Stimulated activated naive CD8-positive, alpha-beta T cell treated with anti-CD3 and anti-CD28 coated beads, Interleukin-15, Interleukin-2, amounts not matched to agents 100 U/mL and 50 U/mL, for 24 hours (primary cell): ENCODE results near the gene CACNB2.

Experiments
- ATAC-seq: fragments of 150-1000 bp; cut with Tn5 transposase; one replicate; pipeline ENCODE4 v1.10.0; 2021
- DNase-seq: peaks from one replicate; pipeline ENCODE4 v3.0.0; 2021

CACNB2 gene

GRCh38 chr10:18455086-18455884 is 315.1 kb downstream of the CACNB2 start:
- no peak for DNase-seq
- no peak for ATAC-seq

- DNase-seq (no peak), ATAC-seq (no peak)
These were observed 316.8 kb downstream of the CACNB2 start for GRCh38 chr10:18456984-18457383.

- DNase-seq, result no peak
- ATAC-seq, result no peak
These were observed 319.8 kb downstream of the CACNB2 start for GRCh38 chr10:18460032-18460431.

- no peak for ATAC-seq
- no peak for DNase-seq
These were observed 323.5 kb downstream of the CACNB2 start for GRCh38 chr10:18463673-18464211.

- ATAC-seq (no peak), DNase-seq (no peak)
These were observed 328.9 kb downstream of the CACNB2 start for GRCh38 chr10:18469125-18469524.

GRCh38 chr10:18472977-18473376 is 332.8 kb downstream of the CACNB2 start:
- ATAC-seq, result no peak
- no peak for DNase-seq

- DNase-seq, result no peak
- ATAC-seq, result no peak
These were observed 333.3 kb downstream of the CACNB2 start for GRCh38 chr10:18473424-18474117.

- ATAC-seq (no peak), DNase-seq (no peak)
These were observed 333.9 kb downstream of the CACNB2 start for GRCh38 chr10:18474118-18474455.

- ATAC-seq, result no peak
- no peak for DNase-seq
These were observed 335.9 kb downstream of the CACNB2 start for GRCh38 chr10:18476076-18476647.

GRCh38 chr10:18478354-18478753 is 338.1 kb downstream of the CACNB2 start:
- DNase-seq, result no peak
- no peak for ATAC-seq

GRCh38 chr10:18479502-18479901 is 339.3 kb downstream of the CACNB2 start:
- no peak for ATAC-seq
- no peak for DNase-seq

GRCh38 chr10:18483516-18484186 is 343.4 kb downstream of the CACNB2 start:
- ATAC-seq, result no peak
- DNase-seq, result no peak

- no peak for ATAC-seq
- DNase-seq, result no peak
These were observed 346.2 kb downstream of the CACNB2 start for GRCh38 chr10:18486438-18486837.

- ATAC-seq (no peak), DNase-seq (no peak)
These were observed 350.5 kb downstream of the CACNB2 start for GRCh38 chr10:18490755-18491154.

- ATAC-seq, result no peak
- DNase-seq, result no peak
These were observed 357.7 kb downstream of the CACNB2 start for GRCh38 chr10:18497806-18498369.

GRCh38 chr10:18498998-18499397 is 358.8 kb downstream of the CACNB2 start:
- DNase-seq (no peak), ATAC-seq (no peak)

- ATAC-seq (no peak), DNase-seq (no peak)
These were observed 360.4 kb downstream of the CACNB2 start for GRCh38 chr10:18500576-18500975.

- DNase-seq, result no peak
- no peak for ATAC-seq
These were observed 361.0 kb downstream of the CACNB2 start for GRCh38 chr10:18501198-18501597.

GRCh38 chr10:18501629-18502028 is 361.4 kb downstream of the CACNB2 start:
- no peak for ATAC-seq

GRCh38 chr10:18504161-18504560 is 363.9 kb downstream of the CACNB2 start:
- DNase-seq (no peak), ATAC-seq (no peak)

More at GRCh38 chr10:18501629-18502028, 361.4 kb downstream of the CACNB2 start:
- no peak for DNase-seq

- DNase-seq (no peak), ATAC-seq (no peak)
These were observed 365.4 kb downstream of the CACNB2 start for GRCh38 chr10:18505456-18506118.

- ATAC-seq, result no peak
- DNase-seq, result no peak
These were observed 368.4 kb downstream of the CACNB2 start for GRCh38 chr10:18508587-18508986.
